Esophagus mucosa (tissue), 1 donor: Measurements from ENCODE around the gene ZWILCH. TPM values are rescaled to one million over a fixed set of nuclear protein-coding genes. Genes with fewer than 3 reads are reported as not detected.
"Not testable (repeated sequence)": the region's sequence is repeated elsewhere in the genome, so short reads cannot be mapped to it uniquely, and the experiment has no call there.

ENCODE experiments used
- ATAC-seq: fragments of 200-7000 bp; cut with Tn5 transposase; one replicate; pipeline ENCODE4 v1.9.1; 2020
- total RNA-seq: library from RNA; stranded (reverse); gene quantifications from one replicate; pipeline ENCODE4 v1.2.4, GENCODE V29; 2023
- donor health status: DM: yes; HTN: yes; CAD: no.

ZWILCH gene
- total RNA-seq, 1 donor from 2014 or later = 8.9 TPM

DNA sequence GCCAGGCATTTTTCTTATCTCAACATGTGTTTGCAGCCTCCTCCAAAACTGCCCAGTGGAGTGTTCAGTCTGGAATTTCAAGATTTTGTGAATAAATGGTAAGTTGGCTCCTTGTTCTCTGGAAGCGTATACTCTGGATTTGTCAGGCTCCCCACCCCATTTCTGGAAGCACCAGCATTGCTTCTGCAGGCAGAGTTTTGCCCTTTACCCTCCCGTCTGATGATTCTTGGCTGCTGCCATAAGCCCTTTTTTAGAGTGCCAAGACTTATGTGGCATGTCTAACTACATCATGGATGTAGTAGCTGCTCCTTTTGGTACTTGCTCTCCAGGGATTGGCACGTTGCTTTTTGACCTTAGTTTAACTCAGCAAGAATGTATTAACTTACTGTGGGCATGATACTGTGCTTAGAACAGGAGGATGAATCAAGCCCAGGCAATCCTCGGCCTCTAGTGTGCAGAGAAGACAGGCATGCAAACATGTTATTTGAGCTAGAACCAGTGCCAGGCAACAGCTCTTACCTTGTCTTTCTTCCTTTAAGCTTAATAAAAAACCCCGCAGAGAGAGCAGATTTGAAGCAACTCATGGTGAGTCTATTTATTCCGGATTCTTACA is 15.8 kb upstream of the ZWILCH start:
- ATAC-seq = no peak

- ATAC-seq = no peak
Measured at GRCh38 chr15:66491846-66492245, 13.3 kb upstream of the ZWILCH start.

- no peak for ATAC-seq
Measured at GRCh38 chr15:66494262-66494661, 10.9 kb upstream of the ZWILCH start.

DNA sequence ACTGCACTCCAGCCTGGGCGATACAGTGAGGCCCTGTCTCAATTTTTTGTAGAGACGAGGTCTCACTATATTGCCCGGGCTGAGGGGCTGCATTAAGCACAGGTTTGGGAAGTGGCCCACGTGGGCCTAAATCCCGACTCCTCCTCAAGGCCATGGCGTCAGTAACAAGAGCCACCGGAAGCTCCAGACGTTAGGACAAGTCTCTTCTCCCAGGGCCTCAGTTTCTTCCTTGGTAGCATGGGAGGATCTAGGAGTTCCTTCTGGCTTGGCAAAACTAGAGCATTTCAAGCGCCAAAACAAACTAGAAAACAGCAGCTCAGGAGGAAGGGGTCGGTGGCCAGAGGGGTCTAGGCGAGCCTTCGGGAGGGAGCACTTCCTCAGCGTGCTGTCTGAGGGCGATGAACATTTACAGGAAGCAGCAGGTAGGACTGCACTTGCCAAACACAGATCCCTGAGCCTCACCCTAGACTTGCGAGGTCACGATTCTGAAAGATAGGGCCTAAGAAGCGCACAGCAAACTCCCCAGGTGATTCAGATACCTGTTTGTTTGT is 8.1 kb upstream of the ZWILCH start:
- ATAC-seq = peak; percentile 61

- peak; percentile 92 for ATAC-seq
Measured at GRCh38 chr15:66497502-66498455, 7.3 kb upstream of the ZWILCH start, which contains the start of gene SNAPC5. TSS of gene SNAPC5 (minus strand) at chr15:66497762. CDS start at chr15:66497731, 31 bp downstream.

GRCh38 chr15:66498501-66499386 is 6.4 kb upstream of the ZWILCH start:
- ATAC-seq = no peak

GRCh38 chr15:66500346-66500745 is 4.8 kb upstream of the ZWILCH start:
- not testable (repeated sequence) for ATAC-seq

DNA sequence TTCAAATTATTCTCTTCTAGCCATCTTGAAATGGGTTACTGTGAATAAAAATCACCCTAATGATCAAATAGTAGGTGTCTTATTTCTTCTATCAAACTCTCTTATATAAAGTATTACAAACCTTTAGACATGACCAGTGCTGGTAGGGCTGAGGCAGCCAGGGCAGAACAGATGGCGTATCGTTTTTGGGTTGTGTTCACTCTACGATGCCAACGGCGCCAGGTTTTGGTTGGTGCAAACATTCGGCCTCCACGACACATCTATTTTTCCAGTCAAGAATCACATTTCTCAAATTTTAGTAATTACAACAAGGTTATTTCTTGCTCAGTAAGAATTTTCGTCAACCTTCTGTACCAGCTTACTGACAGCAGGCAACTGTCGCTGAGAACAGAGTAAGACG is 2.6 kb upstream of the ZWILCH start:
- ATAC-seq = no peak

DNA sequence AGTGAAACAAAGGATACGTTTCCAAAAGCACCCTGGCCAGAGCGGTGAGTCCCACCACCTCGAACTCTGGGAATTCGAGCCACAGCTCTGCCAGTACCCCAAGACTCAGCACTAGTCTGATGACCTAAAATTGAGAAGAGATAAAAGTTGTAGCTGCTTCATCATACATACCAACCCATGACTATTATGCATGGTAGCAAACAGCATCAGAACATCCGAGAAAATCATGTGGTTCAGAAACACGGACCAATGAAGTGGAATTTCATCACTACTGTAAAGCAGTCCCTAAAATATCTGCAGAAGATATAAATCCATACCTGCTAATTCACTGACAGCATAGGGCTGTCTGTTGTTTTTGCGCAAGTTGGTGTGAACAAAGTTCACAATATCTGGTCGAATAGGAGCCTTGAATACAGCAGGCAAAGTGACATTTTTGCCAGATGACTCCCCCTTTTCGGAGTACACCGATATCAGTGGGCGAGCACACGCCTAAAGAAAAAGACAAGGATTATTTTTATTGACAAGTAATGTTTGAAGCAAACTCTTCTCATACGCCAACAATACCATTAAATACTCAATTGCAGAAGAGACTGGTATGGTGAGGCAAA is 2.0 kb upstream of the ZWILCH start:
- not testable (repeated sequence) for ATAC-seq

- peak; percentile 4 for ATAC-seq
Measured at GRCh38 chr15:66503780-66504562, 1.2 kb upstream of the ZWILCH start.

GRCh38 chr15:66505430-66505811 is 295 bp downstream of the ZWILCH start:
- ATAC-seq = peak; percentile 41

DNA sequence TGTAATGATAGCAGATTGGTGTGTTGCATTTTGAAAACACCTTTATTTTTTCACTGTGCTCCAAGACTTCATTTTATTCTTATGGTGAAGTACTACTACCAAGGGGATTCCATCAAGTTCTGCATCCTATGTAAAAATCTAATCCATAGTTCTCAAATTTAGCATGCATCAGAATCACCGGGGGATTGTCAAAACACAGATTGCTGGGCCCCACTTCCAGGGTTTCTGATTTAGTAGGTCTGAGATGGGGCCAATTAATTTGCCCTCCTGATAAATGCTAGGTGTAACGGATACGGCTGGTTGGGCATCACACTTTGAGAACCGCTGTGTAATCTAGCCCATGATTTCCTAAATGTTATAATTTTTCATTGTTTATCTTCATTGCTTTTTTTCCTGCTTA is 692 bp downstream of the ZWILCH start:
- ATAC-seq = no peak

DNA sequence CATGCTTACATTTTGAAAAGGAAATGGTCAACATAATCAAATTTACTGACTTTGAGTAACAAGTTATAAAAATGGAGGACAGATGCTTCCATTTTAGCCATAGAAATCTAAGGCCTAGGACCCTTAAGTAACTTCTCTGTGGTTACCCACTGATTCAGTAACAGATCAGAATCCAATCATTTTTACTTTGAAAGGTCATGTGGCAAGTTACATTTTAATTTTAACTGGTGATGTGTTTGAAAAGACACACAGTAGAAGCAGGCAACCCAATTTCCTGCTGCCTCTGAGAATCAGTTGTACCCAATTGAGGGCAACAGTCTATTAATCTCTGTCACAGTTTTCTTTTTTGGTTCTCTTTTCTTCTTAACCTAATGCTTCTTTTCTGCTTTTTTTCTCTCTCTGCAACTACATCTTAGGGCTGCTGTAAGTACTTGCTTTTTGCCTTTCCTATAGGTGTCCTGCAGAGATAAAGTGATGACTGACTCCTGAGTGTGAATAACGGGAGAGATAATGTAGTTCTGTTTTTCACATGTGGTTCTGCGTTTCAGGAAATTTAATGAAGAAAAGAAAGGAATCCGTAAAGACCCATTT is 3.3 kb downstream of the ZWILCH start:
- no peak for ATAC-seq

DNA sequence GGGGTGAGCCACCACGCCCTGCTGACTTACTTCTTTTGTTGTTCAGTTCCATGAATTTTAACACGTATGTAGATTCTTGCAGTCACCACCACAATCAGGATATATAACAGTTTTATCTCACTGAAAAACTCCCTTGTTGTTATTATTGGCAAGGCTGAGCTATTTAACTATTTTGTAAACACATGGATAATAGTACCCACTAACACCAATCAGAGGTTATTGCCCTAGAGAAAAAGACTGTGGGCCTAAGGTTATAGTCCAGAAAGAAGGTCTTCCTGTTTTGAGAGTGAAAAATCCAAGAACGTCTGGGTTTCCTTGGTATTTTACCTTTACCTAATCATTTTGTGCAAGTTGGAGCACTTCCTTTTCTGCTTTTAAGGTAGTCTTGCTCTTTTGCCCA is 9.5 kb downstream of the ZWILCH start:
- ATAC-seq = no peak

GRCh38 chr15:66515901-66516322 is 10.8 kb downstream of the ZWILCH start:
- no peak for ATAC-seq

DNA sequence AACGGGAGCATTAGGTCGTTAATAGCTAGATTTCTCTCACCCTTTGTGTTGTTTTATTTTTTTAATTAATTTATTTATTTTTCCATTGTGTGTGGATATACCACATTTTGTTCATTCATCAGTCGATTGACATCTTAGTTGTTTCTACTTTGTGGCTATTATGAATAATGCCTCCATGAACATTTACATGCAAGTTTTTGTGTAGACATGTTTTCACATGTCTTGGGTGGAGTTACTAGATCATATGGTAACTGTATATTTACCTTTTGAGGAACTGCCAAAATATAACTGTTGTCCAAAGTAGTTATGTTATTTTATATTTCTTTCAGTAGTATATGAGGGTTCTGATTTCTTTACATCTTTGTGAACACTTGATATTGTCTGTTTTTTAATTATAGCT is 18.8 kb downstream of the ZWILCH start:
- no peak for ATAC-seq

- ATAC-seq = no peak
Measured at GRCh38 chr15:66524838-66525237, 19.7 kb downstream of the ZWILCH start.

DNA sequence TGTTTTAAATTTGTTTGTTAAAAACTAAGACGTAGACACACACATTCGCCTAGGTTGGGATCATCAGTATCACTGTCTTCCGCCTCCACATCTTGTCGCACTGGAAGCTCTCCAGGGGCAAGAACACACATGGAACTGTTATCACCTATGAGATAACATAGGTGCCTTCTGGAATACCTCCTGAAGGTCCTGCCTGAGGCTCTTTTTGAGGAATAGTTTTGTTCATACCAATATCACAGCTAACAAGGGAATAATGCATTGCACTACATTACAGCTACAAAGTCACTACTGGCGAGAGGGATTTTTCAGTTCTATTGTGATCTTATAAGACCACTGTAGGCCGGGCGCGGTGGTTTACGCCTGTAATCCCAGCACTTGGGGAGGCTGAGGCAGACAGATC is 29.9 kb downstream of the ZWILCH start:
- ATAC-seq = no peak

- no peak for ATAC-seq
Measured at GRCh38 chr15:66542896-66543295, 37.8 kb downstream of the ZWILCH start.

DNA sequence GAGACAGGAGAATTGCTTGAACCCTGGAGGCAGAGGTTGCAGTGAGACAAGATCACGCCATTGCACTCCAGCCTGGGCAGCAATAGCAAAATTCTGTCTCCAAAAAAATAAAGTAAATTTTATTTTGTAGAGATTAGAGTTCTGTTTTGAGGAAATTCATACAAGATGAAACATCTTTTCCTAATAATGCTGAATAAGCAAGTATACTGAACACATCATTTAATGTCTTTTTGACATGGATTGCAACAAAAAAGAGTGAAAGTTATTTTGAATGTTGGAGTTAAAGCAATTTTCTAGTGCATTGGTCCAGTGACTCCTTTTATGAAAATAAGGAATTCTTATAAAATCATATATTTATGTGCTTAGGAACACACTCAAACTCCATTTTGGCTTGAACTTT is 40.1 kb downstream of the ZWILCH start:
- no peak for ATAC-seq

GRCh38 chr15:66555685-66556084 is 50.6 kb downstream of the ZWILCH start:
- no peak for ATAC-seq
